G401.6 (cell line): ENCODE measurements around the gene MKX.

Experiments
- FAIRE-seq: peaks from 2 replicates; lab custom pipeline; 2012; peaks lifted over from hg19 to GRCh38; lab: Jason Lieb, UNC

The MKX gene

GRCh38 chr10:27741173-27742091, 4.2 kb downstream of the MKX start:
- FAIRE-seq = no peak

- FAIRE-seq = no peak
Observed at GRCh38 chr10:27736396-27736795, 9.2 kb downstream of the MKX start.

GRCh38 chr10:27730041-27730440, 15.6 kb downstream of the MKX start:
- FAIRE-seq = no peak

GRCh38 chr10:27728338-27728737, 17.3 kb downstream of the MKX start:
- no peak for FAIRE-seq

GRCh38 chr10:27724287-27724686, 21.3 kb downstream of the MKX start:
- no peak for FAIRE-seq

- no peak for FAIRE-seq
Observed at GRCh38 chr10:27723436-27723835, 22.2 kb downstream of the MKX start.

GRCh38 chr10:27720529-27720928, 25.1 kb downstream of the MKX start:
- FAIRE-seq = no peak

- no peak for FAIRE-seq
Observed at GRCh38 chr10:27719052-27719451, 26.6 kb downstream of the MKX start.

- FAIRE-seq = no peak
Observed at GRCh38 chr10:27717861-27718260, 27.8 kb downstream of the MKX start.

GRCh38 chr10:27717224-27717623, 28.4 kb downstream of the MKX start:
- FAIRE-seq = no peak

- no peak for FAIRE-seq
Observed at GRCh38 chr10:27716521-27716920, 29.1 kb downstream of the MKX start.

- FAIRE-seq = no peak
Observed at GRCh38 chr10:27715505-27715904, 30.1 kb downstream of the MKX start.

GRCh38 chr10:27714349-27714748, 31.3 kb downstream of the MKX start:
- FAIRE-seq = no peak

GRCh38 chr10:27713941-27714340, 31.7 kb downstream of the MKX start:
- no peak for FAIRE-seq

GRCh38 chr10:27710014-27710413, 35.6 kb downstream of the MKX start:
- FAIRE-seq = no peak

- FAIRE-seq = no peak
Observed at GRCh38 chr10:27709304-27709703, 36.3 kb downstream of the MKX start.

- no peak for FAIRE-seq
Observed at GRCh38 chr10:27701938-27702537, 43.6 kb downstream of the MKX start.

GRCh38 chr10:27699776-27700175, 45.8 kb downstream of the MKX start:
- no peak for FAIRE-seq

GRCh38 chr10:27698961-27699360, 46.7 kb downstream of the MKX start:
- FAIRE-seq = no peak

- FAIRE-seq = no peak
Observed at GRCh38 chr10:27696466-27696865, 49.2 kb downstream of the MKX start.

GRCh38 chr10:27695706-27696105, 49.9 kb downstream of the MKX start:
- FAIRE-seq = no peak

- FAIRE-seq = no peak
Observed at GRCh38 chr10:27695088-27695487, 50.5 kb downstream of the MKX start.

- no peak for FAIRE-seq
Observed at GRCh38 chr10:27692663-27693062, 53.0 kb downstream of the MKX start.

GRCh38 chr10:27688991-27689390, 56.6 kb downstream of the MKX start:
- no peak for FAIRE-seq
